HCT116 (cell line): ENCODE results near the gene CD96. TPM values are rescaled to one million over a fixed set of nuclear protein-coding genes. Genes with fewer than 3 reads are reported as not detected.
A peak's percentile ranks its signal among the peaks of the same experiment; 100 is the strongest.

Source experiments
- ATAC-seq: fragments of 200-7000 bp; cut with Tn5 transposase; 2 replicates; pipeline ENCODE4 v1.9.1; 2020; ENCODE audit warnings: mild to moderate bottlenecking, moderate library complexity
- BruUV-seq: library from RNA; stranded (reverse); fragments of 400-500 nt; replicated peaks from 2 replicates; lab custom pipeline; 2021; lab: Mats Ljungman, UMichigan
- CTCF ChIA-PET: fragments of 300-600 bp; sonication (Branson Sonifier 250); formaldehyde crosslinking; loops from one replicate; lab custom pipeline; 2021; ENCODE audit warnings: antibody characterized with exemption; lab: Charles Lee
- POLR2A ChIA-PET: fragments of 300-600, 350-600 bp; sonication (Branson Sonifier 250); formaldehyde crosslinking; loops from one replicate; lab custom pipeline; 2021; ENCODE audit warnings: antibody characterized with exemption; lab: Charles Lee
- RAD21 ChIA-PET, 2 experiments: fragments of 300-600 bp; sonication (Branson Sonifier 250); formaldehyde crosslinking; loops; one replicate each; lab custom pipeline; 2023; ENCODE audit warnings: low total read pairs in 2 of 2; ENCODE audit not compliant: uncharacterized antibody in 2 of 2, unreplicated experiment in 2 of 2, low non-redundant PET in 1 of 2; lab: Charles Lee
- DNase-seq: peaks from one replicate; pipeline ENCODE4 v3.0.0-alpha.2; 2010; ENCODE audit warnings: low read depth, low spot score
- H2AFZ ChIP-seq: fragments of 200-600 bp; shearing (Covaris generic), sonication (generic); 2 replicates; pipeline ENCODE4 v1.6.1; 2017; ENCODE audit warnings: low read depth, mixed run types, mixed read lengths, antibody characterized with exemption, low read length; ENCODE audit not compliant: poor library complexity, severe bottlenecking
- H3K27ac ChIP-seq: 2 replicates; pipeline ENCODE4 v1.5.1; 2012; ENCODE audit warnings: low read depth, low read length
- H3K27me3 ChIP-seq: fragments of 200-600 bp; sonication (generic); 2 replicates; pipeline ENCODE4 v1.6.1; 2016; ENCODE audit warnings: mixed run types, low read length, mixed read lengths; ENCODE audit not compliant: insufficient read depth
- H3K36me3 ChIP-seq, 2 experiments: fragments of 200-500 bp in 1 of 2; fragments of 200-600 bp in 1 of 2; sonication (Bioruptor generic) in 1 of 2; sonication (generic) in 1 of 2; 2 replicates each; pipeline versions ENCODE4 v1.5.1 to v1.6.1; 2014 to 2016; ENCODE audit warnings: low read length in 2 of 2, inconsistent platforms in 1 of 2, mixed read lengths in 1 of 2, mixed run types in 1 of 2; ENCODE audit not compliant: insufficient read depth in 2 of 2, control insufficient read depth in 1 of 2
- H3K4me1 ChIP-seq, 2 experiments: fragments of 200-600 bp in 1 of 2; sonication (generic) in 1 of 2; 2 replicates each; pipeline versions ENCODE4 v1.5.1 to v1.6.1; 2012 to 2017; ENCODE audit warnings: low read length in 2 of 2, inconsistent platforms in 1 of 2, mild to moderate bottlenecking in 1 of 2, mixed read lengths in 1 of 2, mixed run types in 1 of 2, moderate library complexity in 1 of 2; ENCODE audit not compliant: insufficient read depth in 2 of 2, control insufficient read depth in 1 of 2
- H3K4me2 ChIP-seq: fragments of 200-600 bp; sonication (generic); 2 replicates; pipeline ENCODE4 v1.6.1; 2017; ENCODE audit warnings: mixed run types, low read length, mixed read lengths
- H3K4me3 ChIP-seq, 2 experiments: fragments of 200-600 bp in 1 of 2; sonication (generic) in 1 of 2; replicated peaks in 1 of 2; 2 replicates each; pipeline ENCODE4 v1.5.1; 2011 to 2016; ENCODE audit warnings: low read length in 2 of 2, control low read depth in 1 of 2, low read depth in 1 of 2, mild to moderate bottlenecking in 1 of 2, mixed read lengths in 1 of 2, mixed run types in 1 of 2
- H3K79me2 ChIP-seq: fragments of 200-600 bp; sonication (generic); 2 replicates; pipeline ENCODE4 v1.6.1; 2017; ENCODE audit warnings: mild to moderate bottlenecking, mixed run types, low read length, moderate library complexity, mixed read lengths; ENCODE audit not compliant: insufficient read depth
- H3K9ac ChIP-seq: fragments of 200-600 bp; sonication (generic); 2 replicates; pipeline ENCODE4 v1.6.1; 2016; ENCODE audit warnings: low read length, mixed read lengths
- H3K9me2 ChIP-seq: fragments of 200-600 bp; sonication (generic), shearing (Covaris generic); 2 replicates; pipeline ENCODE4 v1.6.1; 2017; ENCODE audit warnings: mixed run types, mild to moderate bottlenecking, moderate library complexity; ENCODE audit not compliant: insufficient read depth
- H3K9me3 ChIP-seq, 2 experiments: fragments of 200-500 bp in 1 of 2; fragments of 200-600 bp in 1 of 2; sonication (Bioruptor generic) in 1 of 2; sonication (generic) in 1 of 2; 2 replicates each; pipeline ENCODE4 v1.6.1; 2014 to 2017; ENCODE audit warnings: low read length in 2 of 2, mixed read lengths in 2 of 2, inconsistent platforms in 1 of 2, low read depth in 1 of 2, mild to moderate bottlenecking in 1 of 2, mixed run types in 1 of 2, moderate library complexity in 1 of 2; ENCODE audit not compliant: control insufficient read depth in 1 of 2, insufficient read depth in 1 of 2
- H4K20me1 ChIP-seq: fragments of 200-600 bp; sonication (generic), shearing (Covaris generic); 2 replicates; pipeline ENCODE4 v1.6.1; 2017; ENCODE audit warnings: mixed run types, mild to moderate bottlenecking, moderate library complexity; ENCODE audit not compliant: insufficient read depth
- CEBPB ChIP-seq: IDR thresholded peaks from 2 replicates; pipeline ENCODE4 v1.6.1; 2012; ENCODE audit warnings: low read depth
- EGR1 ChIP-seq: IDR thresholded peaks from 2 replicates; pipeline ENCODE4 v1.6.1; 2012; ENCODE audit warnings: low read depth
- ELF1 ChIP-seq: IDR thresholded peaks from 2 replicates; pipeline ENCODE4 v1.6.1; 2012; ENCODE audit warnings: low read depth, borderline replicate concordance
- RAD21 ChIP-seq: IDR thresholded peaks from 2 replicates; pipeline ENCODE4 v1.6.1; 2012; ENCODE audit warnings: low read depth, mild to moderate bottlenecking
- YY1 ChIP-seq: IDR thresholded peaks from 2 replicates; pipeline ENCODE4 v1.6.1; 2011; ENCODE audit warnings: low read length, low read depth, moderate library complexity, mild to moderate bottlenecking; ENCODE audit not compliant: insufficient replicate concordance; ENCODE audit errors: extremely low read depth
- intact Hi-C: fragments of 100-400 bp; cut with micrococcal nuclease; formaldehyde crosslinking; loops from 2 replicates; pipeline ENCODE4 v1.10.0; 2022
- total RNA-seq: library from RNA; stranded (reverse); gene quantifications from one replicate; pipeline ENCODE4 v1.2.1, GENCODE V29; 2021; ENCODE audit not compliant: unreplicated experiment
- TF ChIP-seq, protein P1 (sequence below), 3 experiments: fragments of 200-600 bp in 1 of 3; sonication (generic) in 1 of 3; IDR thresholded peaks in 2 of 3; conservative IDR thresholded peaks in 1 of 3; 2 replicates each; pipeline ENCODE4 v1.5.1; 2012 to 2017; ENCODE audit warnings: low read depth in 2 of 3, low read length in 2 of 3, antibody characterized with exemption in 1 of 3, borderline replicate concordance in 1 of 3, control low read depth in 1 of 3, mild to moderate bottlenecking in 1 of 3, mixed read lengths in 1 of 3, mixed run types in 1 of 3, moderate library complexity in 1 of 3; ENCODE audit not compliant: insufficient read depth in 1 of 3

Gene CD96
- total RNA-seq, 1 experiment from 2014 or later, result 0.42 TPM

DNA sequence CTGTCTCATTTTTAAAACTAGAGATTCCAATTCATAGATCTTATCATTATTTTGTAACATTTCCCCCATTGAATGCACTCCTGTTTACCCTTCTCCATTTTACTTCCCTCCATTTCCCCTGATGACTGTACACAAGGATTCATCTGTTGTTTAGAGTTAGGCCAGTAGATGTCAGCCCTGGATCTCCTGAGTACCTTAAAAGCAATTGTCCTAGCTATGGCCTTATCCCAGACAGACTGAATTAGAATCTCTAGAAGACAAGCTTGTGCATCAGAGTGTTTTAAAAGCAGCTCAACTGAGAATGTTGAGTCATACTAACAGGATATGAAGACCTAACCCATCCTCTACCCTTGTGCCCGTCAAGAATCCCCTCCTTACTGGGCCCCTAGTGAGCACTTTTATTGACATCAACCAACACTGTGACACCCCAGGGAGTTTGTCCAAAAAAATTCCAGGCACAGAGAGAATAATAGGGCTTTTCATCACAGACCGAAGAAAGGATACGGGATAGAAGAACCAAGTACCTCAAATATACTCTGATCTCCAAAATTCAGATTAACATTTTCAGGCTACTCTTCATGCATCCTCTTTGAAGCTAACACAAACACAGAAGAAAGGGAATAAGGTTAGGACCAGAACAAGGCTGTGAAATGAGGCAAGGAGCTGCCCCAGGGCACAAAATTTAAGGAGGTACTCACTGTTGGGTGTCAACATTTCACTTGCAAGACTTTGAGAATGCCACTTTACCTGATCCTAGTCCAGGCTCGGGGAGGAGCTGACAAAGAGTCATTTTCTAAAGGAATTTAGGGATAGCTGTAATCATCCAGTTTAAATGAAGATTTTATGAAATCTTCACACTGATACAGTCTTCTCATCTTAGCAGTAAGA lies 36.0 kb downstream of the CD96 start:
- no peaks in the 10 kb centered on the region for H3K79me2 ChIP-seq
- intact Hi-C loops, result loop anchor here (1.0 to 10.0 kb wide), 3 partner anchors 113 to 397 kb away; partner anchors contain the start of gene ABHD10
- peak; percentile 92 for TF ChIP-seq RAD21
- TF ChIP-seq YY1, result peak; percentile 41
- TF ChIP-seq CEBPB, result 0 out of 2 replicates have a peak, but pooled peaks have one; percentile 21
- no peak for TF ChIP-seq ELF1
- TF ChIP-seq EGR1, result no peak
- TF ChIP-seq, protein P1, sequence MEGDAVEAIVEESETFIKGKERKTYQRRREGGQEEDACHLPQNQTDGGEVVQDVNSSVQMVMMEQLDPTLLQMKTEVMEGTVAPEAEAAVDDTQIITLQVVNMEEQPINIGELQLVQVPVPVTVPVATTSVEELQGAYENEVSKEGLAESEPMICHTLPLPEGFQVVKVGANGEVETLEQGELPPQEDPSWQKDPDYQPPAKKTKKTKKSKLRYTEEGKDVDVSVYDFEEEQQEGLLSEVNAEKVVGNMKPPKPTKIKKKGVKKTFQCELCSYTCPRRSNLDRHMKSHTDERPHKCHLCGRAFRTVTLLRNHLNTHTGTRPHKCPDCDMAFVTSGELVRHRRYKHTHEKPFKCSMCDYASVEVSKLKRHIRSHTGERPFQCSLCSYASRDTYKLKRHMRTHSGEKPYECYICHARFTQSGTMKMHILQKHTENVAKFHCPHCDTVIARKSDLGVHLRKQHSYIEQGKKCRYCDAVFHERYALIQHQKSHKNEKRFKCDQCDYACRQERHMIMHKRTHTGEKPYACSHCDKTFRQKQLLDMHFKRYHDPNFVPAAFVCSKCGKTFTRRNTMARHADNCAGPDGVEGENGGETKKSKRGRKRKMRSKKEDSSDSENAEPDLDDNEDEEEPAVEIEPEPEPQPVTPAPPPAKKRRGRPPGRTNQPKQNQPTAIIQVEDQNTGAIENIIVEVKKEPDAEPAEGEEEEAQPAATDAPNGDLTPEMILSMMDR (IDR thresholded peaks at IDR 0.05 in 2 of 3, conservative IDR thresholded peaks at IDR 0.05 in 1 of 3; ENCODE audit: borderline replicate concordance in 1 of 3, insufficient read depth in 1 of 3, low read depth in 2 of 3, low read length in 2 of 3), result peak; percentile 60 to 79 (median 77)
- H2AFZ ChIP-seq, result peak overlapping the region; percentile 55
- no peaks in the 10 kb centered on the region for H3K9me2 ChIP-seq
- ATAC-seq (peak; percentile 83), DNase-seq (peak; percentile 69)
- H3K4me3 ChIP-seq, result no peak overlapping the region
- CTCF ChIA-PET, result interaction anchor here (0.6 to 2.5 kb wide), 18 partner anchors 9 to 534 kb away, joined by 3 to 34 read pairs (median 4); partner anchors contain the start of gene ABHD10
- peaks cover 30 to 64% of the 10 kb centered on the region in 2 experiments for H3K4me1 ChIP-seq
- POLR2A ChIA-PET, result interaction anchor here (0.9 to 1.8 kb wide), 2 partner anchors 113 to 282 kb away, joined by 3 to 4 read pairs; no protein-coding TSS in a partner anchor
- BruUV-seq, result no TSS peak
- H4K20me1 ChIP-seq, result no peaks in the 10 kb centered on the region
- peak overlapping the region; percentile 19; the same call in 1 of the 2 replicates for H3K4me2 ChIP-seq
- H3K9ac ChIP-seq, result peak overlapping the region; percentile 7; the same call in 1 of the 2 replicates
- H3K36me3 ChIP-seq, result no peaks in the 10 kb centered on the region
- RAD21 ChIA-PET, result interaction anchor here (0.6 to 1.8 kb wide), 8 partner anchors 88 to 416 kb away, joined by 3 to 12 read pairs (median 4); no protein-coding TSS in a partner anchor
- H3K9me3 ChIP-seq, result no peaks in the 10 kb centered on the region
- peak overlapping the region; percentile 7; the same call in 1 of the 2 replicates for H3K27ac ChIP-seq
- H3K27me3 ChIP-seq, result no peaks in the 10 kb centered on the region
